K562 (cell line): ENCODE measurements around the gene MYMX. TPM values are rescaled to one million over a fixed set of nuclear protein-coding genes. Genes with fewer than 3 reads are reported as not detected.

Source experiments
- GTF2E2 ChIP-seq: fragments of 200-800 bp; sonication (Bioruptor generic); IDR thresholded peaks from 2 replicates; pipeline ENCODE4 v1.6.1; 2016; ENCODE audit warnings: missing genetic modification characterization, missing compliant biosample characterization
- HNRNPH1 ChIP-seq: fragments of 200-400 bp; formaldehyde crosslinking; optimal IDR thresholded peaks from 2 replicates; pipeline ENCODE3; 2017; ENCODE audit warnings: low read depth, mild to moderate bottlenecking, low read length, moderate library complexity
- MCM2 ChIP-seq: fragments of 450-650 bp; IDR thresholded peaks from 2 replicates; pipeline ENCODE4 v1.6.1; 2017; ENCODE audit warnings: low read depth, mild to moderate bottlenecking
- MXD1 ChIP-seq: fragments of 250-450 bp; sonication (Bioruptor Pico); IDR thresholded peaks from 2 replicates; pipeline ENCODE4 v1.8.0; 2021; ENCODE audit warnings: borderline replicate concordance, mild to moderate bottlenecking, moderate library complexity; ENCODE audit not compliant: poor library complexity, severe bottlenecking
- PCBP2 ChIP-seq: fragments of 200-400 bp; formaldehyde crosslinking; IDR thresholded peaks from 2 replicates; pipeline ENCODE4 v1.6.1; 2018; ENCODE audit warnings: low read length, low read depth, mild to moderate bottlenecking, moderate library complexity; ENCODE audit not compliant: poor library complexity, severe bottlenecking
- PHF8 ChIP-seq: fragments of 200-600 bp; sonication (generic); IDR thresholded peaks from 2 replicates; pipeline ENCODE4 v1.6.1; 2012; ENCODE audit warnings: mixed run types, mild to moderate bottlenecking, inconsistent platforms, low read length, moderate library complexity, borderline replicate concordance
- ZBTB2 ChIP-seq: fragments of 450-650 bp; IDR thresholded peaks from 2 replicates; pipeline ENCODE4 v1.6.1; 2016; ENCODE audit warnings: antibody characterized with exemption
- ZNF174 ChIP-seq: fragments of 250-450 bp; sonication (Bioruptor Pico); IDR thresholded peaks from 2 replicates; pipeline ENCODE4 v1.4.0; 2020; ENCODE audit warnings: mild to moderate bottlenecking
- ZNF253 ChIP-seq: fragments of 250-450 bp; sonication (Bioruptor Pico); conservative IDR thresholded peaks from 2 replicates; pipeline ENCODE4 v1.6.1; 2021; ENCODE audit warnings: mild to moderate bottlenecking
- polyA plus RNA-seq, 8 experiments: library from polyadenylated mRNA; depleted of rRNA in 4 of 8; stranded (reverse) in 5 of 8; unstranded in 3 of 8; fragments of >200 nt; fragmentation: Nextera tagmentation in 2 of 8; fragmentation: Illumina TruSeq in 1 of 8; extraction: Ambion mirVana in 2 of 8; extraction: Trizol in 1 of 8; gene quantifications; 2 replicates each; pipeline versions ENCODE4 v1.2.1 to v1.2.3, GENCODE V29; 2011 to 2014; ENCODE audit warnings: inconsistent platforms in 1 of 8, missing spikeins in 1 of 8
- total RNA-seq, 7 experiments: library from RNA; depleted of rRNA in 6 of 7; stranded (reverse); fragments of >200 nt in 6 of 7; fragmentation: Illumina TruSeq in 2 of 7; extraction: Trizol in 2 of 7; gene quantifications; 2 replicates each; pipeline versions ENCODE4 v1.2.1 to v1.2.3, GENCODE V29; 2011 to 2021; ENCODE audit warnings: low replicate concordance in 1 of 7
- TF ChIP-seq, protein P1 (sequence below): sonication (generic); formaldehyde crosslinking; IDR thresholded peaks from 2 replicates; pipeline ENCODE4 v1.8.0; 2022; ENCODE audit warnings: mild to moderate bottlenecking, missing genetic modification reagents
- TF ChIP-seq, protein P2 (sequence below): fragments of 450-650 bp; IDR thresholded peaks from 2 replicates; pipeline ENCODE4 v1.6.1; 2016; ENCODE audit warnings: low read depth

MYMX gene
- total and polyA plus RNA-seq, 9 of the 15 experiments (the other 6 are each of a cell fraction or from before 2014, with no cell fraction given), result 0.12 TPM; not detected in 8

GRCh38 chr6:44257025-44257752 is 40.5 kb downstream of the MYMX start, which contains the start of gene SLC35B2 (continued):
- TF ChIP-seq MCM2 (no peak), ZBTB2 (no peak), PCBP2 (peak; percentile 62), GTF2E2 (tag) (peak; percentile 82; the same call in 1 of the 2 replicates), MXD1 (CRISPR knock-in tag) (peak; percentile 85), ZNF174 (CRISPR knock-in tag) (no peak), PHF8 (peak; percentile 97), HNRNPH1 (no peak), ZNF253 (CRISPR knock-in tag) (no peak)
- TF ChIP-seq, protein P1, sequence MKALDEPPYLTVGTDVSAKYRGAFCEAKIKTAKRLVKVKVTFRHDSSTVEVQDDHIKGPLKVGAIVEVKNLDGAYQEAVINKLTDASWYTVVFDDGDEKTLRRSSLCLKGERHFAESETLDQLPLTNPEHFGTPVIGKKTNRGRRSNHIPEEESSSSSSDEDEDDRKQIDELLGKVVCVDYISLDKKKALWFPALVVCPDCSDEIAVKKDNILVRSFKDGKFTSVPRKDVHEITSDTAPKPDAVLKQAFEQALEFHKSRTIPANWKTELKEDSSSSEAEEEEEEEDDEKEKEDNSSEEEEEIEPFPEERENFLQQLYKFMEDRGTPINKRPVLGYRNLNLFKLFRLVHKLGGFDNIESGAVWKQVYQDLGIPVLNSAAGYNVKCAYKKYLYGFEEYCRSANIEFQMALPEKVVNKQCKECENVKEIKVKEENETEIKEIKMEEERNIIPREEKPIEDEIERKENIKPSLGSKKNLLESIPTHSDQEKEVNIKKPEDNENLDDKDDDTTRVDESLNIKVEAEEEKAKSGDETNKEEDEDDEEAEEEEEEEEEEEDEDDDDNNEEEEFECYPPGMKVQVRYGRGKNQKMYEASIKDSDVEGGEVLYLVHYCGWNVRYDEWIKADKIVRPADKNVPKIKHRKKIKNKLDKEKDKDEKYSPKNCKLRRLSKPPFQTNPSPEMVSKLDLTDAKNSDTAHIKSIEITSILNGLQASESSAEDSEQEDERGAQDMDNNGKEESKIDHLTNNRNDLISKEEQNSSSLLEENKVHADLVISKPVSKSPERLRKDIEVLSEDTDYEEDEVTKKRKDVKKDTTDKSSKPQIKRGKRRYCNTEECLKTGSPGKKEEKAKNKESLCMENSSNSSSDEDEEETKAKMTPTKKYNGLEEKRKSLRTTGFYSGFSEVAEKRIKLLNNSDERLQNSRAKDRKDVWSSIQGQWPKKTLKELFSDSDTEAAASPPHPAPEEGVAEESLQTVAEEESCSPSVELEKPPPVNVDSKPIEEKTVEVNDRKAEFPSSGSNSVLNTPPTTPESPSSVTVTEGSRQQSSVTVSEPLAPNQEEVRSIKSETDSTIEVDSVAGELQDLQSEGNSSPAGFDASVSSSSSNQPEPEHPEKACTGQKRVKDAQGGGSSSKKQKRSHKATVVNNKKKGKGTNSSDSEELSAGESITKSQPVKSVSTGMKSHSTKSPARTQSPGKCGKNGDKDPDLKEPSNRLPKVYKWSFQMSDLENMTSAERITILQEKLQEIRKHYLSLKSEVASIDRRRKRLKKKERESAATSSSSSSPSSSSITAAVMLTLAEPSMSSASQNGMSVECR, result peak; percentile 97
- TF ChIP-seq, protein P2, sequence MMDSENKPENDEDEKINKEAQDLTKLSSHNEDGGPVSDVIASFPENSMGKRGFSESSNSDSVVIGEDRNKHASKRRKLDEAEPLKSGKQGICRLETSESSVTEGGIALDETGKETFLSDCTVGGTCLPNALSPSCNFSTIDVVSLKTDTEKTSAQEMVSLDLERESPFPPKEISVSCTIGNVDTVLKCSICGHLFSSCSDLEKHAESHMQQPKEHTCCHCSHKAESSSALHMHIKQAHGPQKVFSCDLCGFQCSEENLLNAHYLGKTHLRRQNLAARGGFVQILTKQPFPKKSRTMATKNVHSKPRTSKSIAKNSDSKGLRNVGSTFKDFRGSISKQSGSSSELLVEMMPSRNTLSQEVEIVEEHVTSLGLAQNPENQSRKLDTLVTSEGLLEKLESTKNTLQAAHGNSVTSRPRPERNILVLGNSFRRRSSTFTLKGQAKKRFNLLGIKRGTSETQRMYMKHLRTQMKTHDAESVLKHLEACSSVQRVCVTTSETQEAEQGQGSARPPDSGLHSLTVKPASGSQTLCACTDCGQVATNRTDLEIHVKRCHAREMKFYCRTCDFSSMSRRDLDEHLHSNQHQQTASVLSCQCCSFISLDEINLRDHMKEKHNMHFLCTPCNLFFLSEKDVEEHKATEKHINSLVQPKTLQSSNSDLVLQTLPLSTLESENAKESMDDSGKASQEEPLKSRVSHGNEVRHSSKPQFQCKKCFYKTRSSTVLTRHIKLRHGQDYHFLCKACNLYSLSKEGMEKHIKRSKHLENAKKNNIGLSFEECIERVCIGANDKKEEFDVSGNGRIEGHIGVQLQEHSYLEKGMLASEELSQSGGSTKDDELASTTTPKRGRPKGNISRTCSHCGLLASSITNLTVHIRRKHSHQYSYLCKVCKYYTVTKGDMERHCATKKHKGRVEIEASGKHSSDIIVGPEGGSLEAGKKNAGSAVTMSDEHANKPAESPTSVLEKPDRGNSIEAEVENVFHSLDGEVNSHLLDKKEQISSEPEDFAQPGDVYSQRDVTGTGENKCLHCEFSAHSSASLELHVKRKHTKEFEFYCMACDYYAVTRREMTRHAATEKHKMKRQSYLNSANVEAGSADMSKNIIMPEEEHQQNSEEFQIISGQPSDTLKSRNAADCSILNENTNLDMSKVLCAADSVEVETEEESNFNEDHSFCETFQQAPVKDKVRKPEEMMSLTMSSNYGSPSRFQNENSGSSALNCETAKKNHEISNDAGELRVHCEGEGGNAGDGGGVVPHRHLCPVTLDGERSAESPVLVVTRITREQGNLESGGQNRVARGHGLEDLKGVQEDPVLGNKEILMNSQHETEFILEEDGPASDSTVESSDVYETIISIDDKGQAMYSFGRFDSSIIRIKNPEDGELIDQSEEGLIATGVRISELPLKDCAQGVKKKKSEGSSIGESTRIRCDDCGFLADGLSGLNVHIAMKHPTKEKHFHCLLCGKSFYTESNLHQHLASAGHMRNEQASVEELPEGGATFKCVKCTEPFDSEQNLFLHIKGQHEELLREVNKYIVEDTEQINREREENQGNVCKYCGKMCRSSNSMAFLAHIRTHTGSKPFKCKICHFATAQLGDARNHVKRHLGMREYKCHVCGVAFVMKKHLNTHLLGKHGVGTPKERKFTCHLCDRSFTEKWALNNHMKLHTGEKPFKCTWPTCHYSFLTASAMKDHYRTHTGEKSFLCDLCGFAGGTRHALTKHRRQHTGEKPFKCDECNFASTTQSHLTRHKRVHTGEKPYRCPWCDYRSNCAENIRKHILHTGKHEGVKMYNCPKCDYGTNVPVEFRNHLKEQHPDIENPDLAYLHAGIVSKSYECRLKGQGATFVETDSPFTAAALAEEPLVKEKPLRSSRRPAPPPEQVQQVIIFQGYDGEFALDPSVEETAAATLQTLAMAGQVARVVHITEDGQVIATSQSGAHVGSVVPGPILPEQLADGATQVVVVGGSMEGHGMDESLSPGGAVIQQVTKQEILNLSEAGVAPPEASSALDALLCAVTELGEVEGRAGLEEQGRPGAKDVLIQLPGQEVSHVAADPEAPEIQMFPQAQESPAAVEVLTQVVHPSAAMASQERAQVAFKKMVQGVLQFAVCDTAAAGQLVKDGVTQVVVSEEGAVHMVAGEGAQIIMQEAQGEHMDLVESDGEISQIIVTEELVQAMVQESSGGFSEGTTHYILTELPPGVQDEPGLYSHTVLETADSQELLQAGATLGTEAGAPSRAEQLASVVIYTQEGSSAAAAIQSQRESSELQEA, result peak; percentile 64; the same call in 1 of the 2 replicates
